ENCODE results near the gene PCMT1. TPM values are rescaled to one million over a fixed set of nuclear protein-coding genes. Genes with fewer than 3 reads are reported as not detected.
A peak's percentile ranks its signal among the peaks of the same experiment; 100 is the strongest.

The PCMT1 gene
- total and polyA plus RNA-seq, 2 of the 13 experiments (the other 11 are each of a cell fraction or from before 2014, with no cell fraction given) = 112 to 169 TPM

DNA sequence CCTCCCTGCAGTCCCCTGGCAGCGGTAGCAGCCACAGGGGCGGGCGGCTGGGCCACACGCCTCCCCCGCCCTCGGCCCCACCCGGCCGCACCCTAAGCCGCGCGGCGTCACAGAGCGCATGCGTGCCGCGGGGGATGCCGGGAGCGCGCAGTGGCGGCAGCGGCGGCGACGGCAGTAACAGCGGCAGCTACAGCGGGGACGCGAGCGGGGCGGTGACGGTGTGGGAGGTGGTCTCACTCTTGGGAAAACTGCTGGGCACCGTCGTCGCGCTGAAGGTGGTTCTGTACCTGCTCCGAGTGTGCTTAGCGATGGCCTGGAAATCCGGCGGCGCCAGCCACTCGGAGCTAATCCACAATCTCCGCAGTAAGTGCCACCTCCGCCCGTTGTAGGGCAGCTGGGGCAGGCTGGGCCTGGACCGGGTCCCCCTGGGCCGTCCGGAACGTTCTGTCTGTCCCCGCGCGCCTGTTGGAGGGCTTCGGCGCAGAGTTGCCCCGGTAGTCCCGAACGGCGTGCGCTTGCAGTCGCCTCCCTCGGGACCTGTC lies at the start of gene PCMT1 (continued):
- TF ChIP-seq TGIF2 (CRISPR knock-in tag; IDR thresholded peaks at IDR 0.05) (peak; percentile 66), MLX (CRISPR knock-in tag; IDR thresholded peaks at IDR 0.05) (no peak), YEATS2 (CRISPR knock-in tag; IDR thresholded peaks at IDR 0.05; ENCODE audit: borderline replicate concordance) (peak; percentile 67), ARID2 (CRISPR knock-in tag; IDR thresholded peaks at IDR 0.05; ENCODE audit: borderline replicate concordance) (peak; percentile 95; the same call in 1 of the 2 replicates), JUND (CRISPR knock-in tag; IDR thresholded peaks at IDR 0.05) (peak; percentile 68; the same call in 1 of the 2 replicates), ZNF12 (CRISPR knock-in tag; IDR thresholded peaks at IDR 0.05) (no peak), ZBTB25 (CRISPR knock-in tag; IDR thresholded peaks at IDR 0.05) (no peak; the same call in 1 of the 2 replicates), MAFG (CRISPR knock-in tag; IDR thresholded peaks at IDR 0.05) (peak; percentile 55; the same call in 1 of the 2 replicates), PCBP1 (IDR thresholded peaks at IDR 0.05; ENCODE audit: borderline replicate concordance, low read depth, low read length) (no peak), ZNF83 (CRISPR knock-in tag; IDR thresholded peaks at IDR 0.05; ENCODE audit: borderline replicate concordance) (peak; percentile 73; the same call in 1 of the 2 replicates), PRDM10 (CRISPR knock-in tag; IDR thresholded peaks at IDR 0.05; ENCODE audit: low read depth) (no peak), XBP1 (CRISPR knock-in tag; IDR thresholded peaks at IDR 0.05) (no peak; the same call in 1 of the 2 replicates), SNRNP70 (IDR thresholded peaks at IDR 0.05; ENCODE audit: low read depth, low read length) (no peak), JUN (CRISPR knock-in tag; IDR thresholded peaks at IDR 0.05) (no peak), ZHX1 (CRISPR knock-in tag; IDR thresholded peaks at IDR 0.05; ENCODE audit: low read depth) (no peak; the same call in 1 of the 2 replicates), ZNF792 (CRISPR knock-in tag; IDR thresholded peaks at IDR 0.05) (0 out of 2 replicates have a peak, but pooled peaks have one; percentile 60), ETV5 (CRISPR knock-in tag; IDR thresholded peaks at IDR 0.05; ENCODE audit: borderline replicate concordance) (no peak), BRCA1 (CRISPR knock-in tag; IDR thresholded peaks at IDR 0.05) (no peak), ZNF713 (CRISPR knock-in tag; IDR thresholded peaks at IDR 0.05) (no peak), NFKB2 (CRISPR knock-in tag; IDR thresholded peaks at IDR 0.05; ENCODE audit: borderline replicate concordance) (peak; percentile 91), ZNF841 (CRISPR knock-in tag; IDR thresholded peaks at IDR 0.05; ENCODE audit: borderline replicate concordance) (peak; percentile 56; the same call in 1 of the 2 replicates), ZNF768 (CRISPR knock-in tag; IDR thresholded peaks at IDR 0.05) (no peak; the same call in 1 of the 2 replicates), PPARG (CRISPR knock-in tag; conservative IDR thresholded peaks at IDR 0.05) (no peak), NFRKB (IDR thresholded peaks at IDR 0.05) (no peak)
